HG03135 (cell line): ENCODE measurements around the gene DYNC1I1.

ENCODE experiments used
- ATAC-seq: cut with Tn5 transposase; IDR thresholded peaks from one replicate; pipeline ENCODE4 v1.9.1; 2021; ENCODE audit warnings: mild to moderate bottlenecking, moderate library complexity; ENCODE audit not compliant: unreplicated experiment

DYNC1I1 gene

GRCh38 chr7:96014617-96015016 lies 242.3 kb downstream of the DYNC1I1 start:
- ATAC-seq, result no peak

- ATAC-seq, result no peak
These were observed 243.8 kb downstream of the DYNC1I1 start for GRCh38 chr7:96016056-96016586.

GRCh38 chr7:96016735-96017134 lies 244.4 kb downstream of the DYNC1I1 start:
- no peak for ATAC-seq

DNA sequence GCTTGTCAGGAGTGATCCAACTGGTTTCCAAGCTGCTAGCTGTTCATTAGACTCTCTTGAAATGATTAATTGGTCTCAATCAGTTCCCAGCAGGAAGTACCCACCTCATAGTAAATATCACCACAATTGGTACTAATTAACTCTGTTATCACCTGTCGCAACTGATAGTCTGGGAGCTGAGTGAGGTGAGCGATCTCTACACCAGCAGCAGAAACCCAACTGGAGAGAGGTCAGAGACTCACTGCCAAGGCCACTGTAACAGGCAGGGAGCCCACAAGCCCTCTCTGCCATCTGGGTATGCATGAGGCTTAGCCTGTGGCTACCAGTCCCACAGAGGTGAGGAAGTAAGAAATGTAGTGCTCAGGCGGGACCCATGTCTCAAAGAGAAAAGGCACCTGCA lies 245.5 kb downstream of the DYNC1I1 start:
- ATAC-seq, result no peak

- ATAC-seq, result no peak
These were observed 249.2 kb downstream of the DYNC1I1 start for GRCh38 chr7:96021568-96021967.

DNA sequence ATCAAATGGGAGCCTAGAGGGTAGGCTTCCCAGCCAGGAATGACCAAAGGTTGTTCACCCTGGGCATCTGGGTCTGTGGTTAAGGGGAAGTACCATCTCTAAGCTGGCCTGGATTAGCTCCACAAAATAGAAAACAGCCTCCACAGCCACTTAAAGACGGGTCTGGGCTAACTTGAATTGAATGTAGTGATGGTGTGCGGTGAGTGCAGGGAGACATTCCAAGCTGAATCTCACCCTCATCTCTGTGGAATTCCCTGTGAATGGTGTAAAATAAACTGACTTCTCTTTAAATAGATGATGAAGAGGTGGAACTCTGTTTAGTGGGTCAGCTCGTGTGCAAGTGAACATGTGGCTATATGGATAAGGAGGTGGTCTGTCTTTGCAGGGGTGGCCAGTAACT lies 251.0 kb downstream of the DYNC1I1 start:
- ATAC-seq, result no peak

- no peak for ATAC-seq
These were observed 253.7 kb downstream of the DYNC1I1 start for GRCh38 chr7:96026010-96026409.

- ATAC-seq, result no peak
These were observed 254.3 kb downstream of the DYNC1I1 start for GRCh38 chr7:96026611-96027010.

GRCh38 chr7:96028729-96029128 lies 256.4 kb downstream of the DYNC1I1 start:
- ATAC-seq, result no peak

GRCh38 chr7:96033009-96033598 lies 260.8 kb downstream of the DYNC1I1 start:
- ATAC-seq, result no peak

DNA sequence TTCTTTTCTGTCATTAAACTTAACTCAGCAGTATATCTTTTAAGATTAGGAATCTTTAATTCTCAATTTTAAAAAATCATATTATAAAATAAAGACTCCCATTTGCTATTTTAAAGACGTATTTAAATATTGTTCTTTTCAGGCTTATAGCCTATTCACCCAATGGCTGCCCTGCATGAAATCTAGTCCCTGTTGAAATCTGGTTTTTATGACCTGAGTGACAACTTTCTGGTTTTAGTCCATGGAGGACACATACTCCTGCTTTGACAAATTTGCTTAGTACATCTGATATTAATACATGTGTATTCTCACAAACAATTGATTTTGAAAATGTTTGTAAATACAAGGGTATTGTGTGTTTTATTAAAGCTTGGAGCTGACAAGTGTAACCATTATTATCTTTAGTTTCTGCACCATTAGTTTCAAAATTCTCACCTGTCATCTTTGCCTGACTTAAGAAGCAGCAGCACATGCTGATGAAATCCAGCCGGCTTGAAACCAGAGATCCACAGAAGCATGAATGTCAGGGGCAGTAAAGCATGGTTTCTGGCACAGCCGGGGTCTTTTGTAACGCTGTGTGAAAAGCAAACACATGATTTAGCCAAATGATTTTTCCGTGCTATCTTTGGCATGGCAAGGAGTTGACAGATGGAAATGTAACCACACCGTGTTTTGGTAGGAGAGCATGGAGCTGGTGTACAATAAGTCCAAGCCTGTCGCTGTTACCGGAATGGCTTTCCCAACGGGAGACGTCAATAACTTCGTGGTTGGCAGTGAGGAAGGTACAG lies 262.8 kb downstream of the DYNC1I1 start:
- no peak for ATAC-seq

DNA sequence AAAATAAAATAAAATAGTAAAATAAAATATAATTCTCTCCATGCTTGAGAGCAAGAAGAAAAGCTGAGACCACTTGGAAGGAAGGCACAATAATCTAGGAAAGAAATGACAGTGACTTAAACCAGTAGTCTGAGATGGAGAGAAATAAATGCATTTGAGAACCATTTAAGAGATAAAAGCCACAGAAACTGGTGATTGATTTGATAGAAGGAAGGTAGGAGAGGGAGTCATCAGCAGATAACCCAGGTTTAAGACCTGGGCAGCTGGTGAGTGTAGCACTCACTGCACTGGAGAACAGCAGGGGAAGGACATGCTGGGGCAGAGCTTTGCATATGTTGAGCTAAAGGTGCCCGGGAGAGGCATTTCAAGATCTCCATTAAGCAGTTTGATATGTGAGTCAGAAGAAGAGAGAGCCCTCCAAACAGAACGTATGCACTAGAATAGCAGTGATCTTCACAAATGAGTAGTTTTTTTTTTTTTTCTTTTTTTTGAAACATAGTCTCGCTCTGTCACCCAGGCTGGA lies 268.0 kb downstream of the DYNC1I1 start:
- no peak for ATAC-seq

DNA sequence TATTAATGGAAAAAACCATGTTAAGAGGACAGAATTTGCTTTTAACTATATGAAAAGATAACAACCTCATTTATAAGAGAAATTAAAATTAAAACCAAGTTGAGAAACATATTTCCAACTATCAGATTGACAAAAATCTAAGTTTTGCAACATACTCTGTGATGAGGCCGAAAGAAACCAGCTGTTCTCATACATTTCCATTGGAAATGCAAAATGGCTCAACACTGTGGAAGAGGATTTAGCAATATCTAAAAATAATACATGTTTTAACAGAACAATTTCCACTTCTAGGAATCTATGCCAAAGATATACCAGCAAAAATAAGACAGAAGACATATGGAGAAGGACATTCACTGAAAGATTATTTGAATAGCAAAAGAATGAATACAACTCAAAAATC lies 268.8 kb downstream of the DYNC1I1 start:
- ATAC-seq, result no peak

DNA sequence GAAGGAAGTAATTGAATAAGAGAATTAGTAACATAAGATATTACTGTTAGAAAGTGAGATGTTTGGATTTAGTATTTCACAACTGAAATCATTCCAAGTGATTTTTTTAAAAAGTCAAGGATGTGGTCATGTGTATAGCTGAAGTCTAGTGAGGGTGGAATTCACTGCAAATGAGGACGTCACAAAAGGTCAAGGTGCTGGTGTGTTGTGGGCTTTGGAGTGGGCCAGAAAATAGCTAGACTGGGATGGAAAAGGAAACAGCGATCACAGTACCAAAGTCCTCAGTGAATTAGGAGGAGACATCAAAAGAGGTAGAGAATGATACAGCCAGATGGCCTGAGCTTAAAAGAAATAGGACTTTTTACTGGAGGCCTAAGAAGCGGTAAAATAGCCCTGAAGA lies 272.8 kb downstream of the DYNC1I1 start:
- ATAC-seq, result no peak

- ATAC-seq, result no peak
These were observed 273.6 kb downstream of the DYNC1I1 start for GRCh38 chr7:96045919-96046318.

DNA sequence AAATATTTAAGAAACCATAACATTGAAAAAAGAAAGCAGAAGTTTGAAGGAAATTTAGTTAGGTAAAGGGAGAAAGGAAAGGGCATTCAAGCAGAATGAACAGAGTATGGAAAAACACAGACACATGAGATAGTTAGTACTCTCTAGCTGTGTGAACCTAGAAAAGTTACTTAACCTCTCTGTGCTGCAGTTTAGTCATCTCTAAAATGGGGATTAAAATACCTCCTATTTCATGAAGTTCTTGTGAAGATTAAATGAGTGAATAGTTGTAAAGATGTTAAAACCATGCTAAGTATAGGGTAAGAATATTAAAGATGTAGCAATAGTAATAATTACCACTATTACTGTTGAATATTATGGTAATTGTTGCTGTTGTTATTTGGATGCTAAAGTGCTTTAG lies 279.9 kb downstream of the DYNC1I1 start:
- no peak for ATAC-seq

- ATAC-seq, result no peak
These were observed 280.6 kb downstream of the DYNC1I1 start for GRCh38 chr7:96052860-96053470.

GRCh38 chr7:96055717-96056116 lies 283.4 kb downstream of the DYNC1I1 start:
- ATAC-seq, result no peak

DNA sequence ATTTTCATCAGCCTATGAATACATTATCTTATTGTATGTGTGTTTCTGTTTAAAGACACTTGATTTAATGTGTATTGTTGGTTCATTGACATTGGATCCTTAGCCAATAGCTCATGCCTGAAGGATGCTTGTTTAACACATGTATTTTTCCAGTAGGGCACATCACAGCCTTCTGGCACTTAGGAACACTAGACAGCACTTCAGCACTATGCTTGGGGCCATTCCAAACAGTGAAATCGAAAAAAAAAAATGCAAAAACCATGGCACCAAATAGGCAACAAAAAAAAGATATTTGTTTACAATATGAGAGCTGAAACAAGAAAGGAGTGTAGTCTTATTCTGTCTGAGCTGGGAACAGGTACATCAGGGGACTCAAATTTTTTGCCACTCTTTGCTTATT lies 286.7 kb downstream of the DYNC1I1 start:
- no peak for ATAC-seq

GRCh38 chr7:96061009-96061408 lies 288.7 kb downstream of the DYNC1I1 start:
- no peak for ATAC-seq

DNA sequence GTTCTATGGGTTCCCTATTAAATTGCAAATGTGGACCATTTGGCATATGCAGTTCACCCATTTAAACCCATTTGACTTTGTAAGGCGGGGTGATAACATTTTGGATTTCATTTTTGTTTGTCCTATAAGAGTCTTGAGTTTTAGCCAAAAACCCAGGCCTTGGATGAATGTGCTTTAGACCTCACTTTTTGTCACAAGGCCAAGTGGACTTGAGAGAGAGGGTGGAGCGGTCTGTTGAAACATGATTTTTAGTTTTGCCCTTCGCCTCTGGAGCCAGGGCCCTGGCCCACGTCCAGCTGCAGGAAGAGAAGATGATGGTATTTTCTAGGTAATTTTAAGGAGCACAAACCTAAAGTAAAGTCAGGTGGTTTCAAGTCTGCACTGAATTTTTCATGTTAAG lies 289.5 kb downstream of the DYNC1I1 start:
- no peak for ATAC-seq

DNA sequence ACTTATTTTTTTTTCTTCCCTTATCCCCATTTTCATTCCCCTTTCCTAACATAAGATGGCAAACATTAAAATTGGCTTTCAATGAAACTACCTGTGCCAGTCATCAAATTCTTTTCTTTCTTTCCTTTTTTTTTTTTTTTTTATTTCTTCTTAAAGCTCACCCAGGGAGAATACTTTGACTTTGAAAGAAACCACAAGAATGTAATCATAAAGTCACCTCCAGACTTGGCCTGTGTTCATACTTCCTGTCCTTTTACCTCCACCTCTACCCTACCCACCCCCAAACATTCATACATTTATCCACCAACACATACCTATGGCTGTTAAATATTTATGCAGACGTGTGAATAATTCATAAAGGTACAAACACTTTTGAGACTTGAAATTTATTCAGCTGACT lies 295.0 kb downstream of the DYNC1I1 start:
- no peak for ATAC-seq
